Measurements from ENCODE around the gene HDAC7. TPM values are rescaled to one million over a fixed set of nuclear protein-coding genes. Genes with fewer than 3 reads are reported as not detected.
A peak's percentile ranks its signal among the peaks of the same experiment; 100 is the strongest.

The HDAC7 gene
- total and polyA plus RNA-seq, 2 of the 13 experiments (the other 11 are each of a cell fraction or from before 2014, with no cell fraction given), result 4.6 to 10.8 TPM

GRCh38 chr12:47820631-47821345, 1.1 kb upstream of the HDAC7 start (continued):
- TF ChIP-seq ARNT2 (CRISPR knock-in tag; IDR thresholded peaks at IDR 0.05; ENCODE audit: low read depth) (0 out of 2 replicates have a peak, but pooled peaks have one; percentile 1), SMAD9 (CRISPR knock-in tag; IDR thresholded peaks at IDR 0.05) (no peak), SMYD3 (CRISPR knock-in tag; IDR thresholded peaks at IDR 0.05) (no peak), MIER3 (CRISPR knock-in tag; IDR thresholded peaks at IDR 0.05; ENCODE audit: borderline replicate concordance) (no peak), ZNF274 (CRISPR knock-in tag; IDR thresholded peaks at IDR 0.05) (no peak), POLR2AphosphoS2 (IDR thresholded peaks at IDR 0.05; ENCODE audit: low read depth, low read length) (no peak), PBX2 (CRISPR knock-in tag; IDR thresholded peaks at IDR 0.05) (no peak), E2F5 (CRISPR knock-in tag; conservative IDR thresholded peaks at IDR 0.05) (no peak), RNF2 (conservative IDR thresholded peaks at IDR 0.05; ENCODE audit: low read depth) (no peak), ZNF12 (CRISPR knock-in tag; IDR thresholded peaks at IDR 0.05) (no peak), NFKBIZ (CRISPR knock-in tag; IDR thresholded peaks at IDR 0.05) (no peak), FOXO4 (CRISPR knock-in tag; conservative IDR thresholded peaks at IDR 0.05) (no peak), IRX3 (CRISPR knock-in tag; IDR thresholded peaks at IDR 0.05; ENCODE audit: borderline replicate concordance, low read depth) (no peak), ELF1 (CRISPR knock-in tag; IDR thresholded peaks at IDR 0.05) (no peak), ATM (IDR thresholded peaks at IDR 0.05; ENCODE audit: borderline replicate concordance) (no peak), HNRNPK (IDR thresholded peaks at IDR 0.05; ENCODE audit: low read depth, low read length, poor library complexity, severe bottlenecking) (peak; percentile 66), ZNF235 (CRISPR knock-in tag; IDR thresholded peaks at IDR 0.05; ENCODE audit: borderline replicate concordance) (no peak), ZNF570 (CRISPR knock-in tag; IDR thresholded peaks at IDR 0.05; ENCODE audit: borderline replicate concordance) (no peak), MYNN (CRISPR knock-in tag; IDR thresholded peaks at IDR 0.05; ENCODE audit: low read depth) (no peak), ISX (CRISPR knock-in tag; conservative IDR thresholded peaks at IDR 0.05) (no peak), JUND (CRISPR knock-in tag; IDR thresholded peaks at IDR 0.05) (0 out of 2 replicates have a peak, but pooled peaks have one; percentile 35), ZNF124 (CRISPR knock-in tag; IDR thresholded peaks at IDR 0.05) (no peak), ZNF3 (CRISPR knock-in tag; IDR thresholded peaks at IDR 0.05) (no peak), SOX6 (IDR thresholded peaks at IDR 0.05) (no peak), SOX6 (CRISPR knock-in tag; IDR thresholded peaks at IDR 0.05) (peak; percentile 9; the same call in 1 of the 2 replicates), ZNF841 (CRISPR knock-in tag; IDR thresholded peaks at IDR 0.05; ENCODE audit: borderline replicate concordance) (no peak)
- TF ChIP-seq, protein P1, sequence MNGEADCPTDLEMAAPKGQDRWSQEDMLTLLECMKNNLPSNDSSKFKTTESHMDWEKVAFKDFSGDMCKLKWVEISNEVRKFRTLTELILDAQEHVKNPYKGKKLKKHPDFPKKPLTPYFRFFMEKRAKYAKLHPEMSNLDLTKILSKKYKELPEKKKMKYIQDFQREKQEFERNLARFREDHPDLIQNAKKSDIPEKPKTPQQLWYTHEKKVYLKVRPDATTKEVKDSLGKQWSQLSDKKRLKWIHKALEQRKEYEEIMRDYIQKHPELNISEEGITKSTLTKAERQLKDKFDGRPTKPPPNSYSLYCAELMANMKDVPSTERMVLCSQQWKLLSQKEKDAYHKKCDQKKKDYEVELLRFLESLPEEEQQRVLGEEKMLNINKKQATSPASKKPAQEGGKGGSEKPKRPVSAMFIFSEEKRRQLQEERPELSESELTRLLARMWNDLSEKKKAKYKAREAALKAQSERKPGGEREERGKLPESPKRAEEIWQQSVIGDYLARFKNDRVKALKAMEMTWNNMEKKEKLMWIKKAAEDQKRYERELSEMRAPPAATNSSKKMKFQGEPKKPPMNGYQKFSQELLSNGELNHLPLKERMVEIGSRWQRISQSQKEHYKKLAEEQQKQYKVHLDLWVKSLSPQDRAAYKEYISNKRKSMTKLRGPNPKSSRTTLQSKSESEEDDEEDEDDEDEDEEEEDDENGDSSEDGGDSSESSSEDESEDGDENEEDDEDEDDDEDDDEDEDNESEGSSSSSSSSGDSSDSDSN (CRISPR knock-in tag; IDR thresholded peaks at IDR 0.05), result no peak; the same call in 1 of the 2 replicates

Measured in HepG2 (cell line).